Activated CD8-positive, alpha-beta memory T cell treated with anti-CD3 and anti-CD28 coated beads, Interleukin-2, amount 10 ng/mL, durations not matched to agents 7 days and 5 days (primary cell): Measurements from ENCODE around the gene FAM149A. TPM values are rescaled to one million over a fixed set of nuclear protein-coding genes. Genes with fewer than 3 reads are reported as not detected.

Experiments
- ATAC-seq: fragments of 150-1000 bp; cut with Tn5 transposase; one replicate; pipeline ENCODE4 v1.10.0; 2021; ENCODE audit warnings: moderate library complexity
- CTCF ChIA-PET: fragments of 350-600 bp; sonication (Branson Sonifier 250); formaldehyde crosslinking; loops from one replicate; lab custom pipeline; 2021; ENCODE audit warnings: antibody characterized with exemption; lab: Charles Lee
- DNase-seq: peaks from one replicate; pipeline ENCODE4 v3.0.0-alpha.2; 2020
- H3K27ac Mint-ChIP-seq: one replicate; pipeline ENCODE4 v1.8.0; 2021; ENCODE audit warnings: mild to moderate bottlenecking, mixed read lengths
- H3K27me3 Mint-ChIP-seq: one replicate; pipeline ENCODE4 v1.8.0; 2021; ENCODE audit warnings: mixed read lengths
- H3K36me3 Mint-ChIP-seq: one replicate; pipeline ENCODE4 v1.8.0; 2021; ENCODE audit warnings: mild to moderate bottlenecking, mixed read lengths
- H3K4me1 Mint-ChIP-seq: one replicate; pipeline ENCODE4 v1.8.0; 2021; ENCODE audit warnings: mixed read lengths
- H3K4me3 Mint-ChIP-seq: one replicate; pipeline ENCODE4 v1.8.0; 2021; ENCODE audit warnings: mild to moderate bottlenecking, moderate library complexity, mixed read lengths
- H3K9me3 Mint-ChIP-seq: one replicate; pipeline ENCODE4 v1.8.0; 2022; ENCODE audit warnings: low read depth, mixed read lengths
- total RNA-seq, 2 experiments: library from RNA; stranded (reverse); gene quantifications; one replicate each; pipeline ENCODE4 v1.2.3, GENCODE V29; 2021

The FAM149A gene
- total RNA-seq, 2 experiments from 2014 or later = 1.2 TPM

GRCh38 chr4:186188107-186188506, 83.6 kb downstream of the FAM149A start:
- no peaks in the 10 kb centered on the region for H3K36me3 Mint-ChIP-seq
- no peak overlapping the region for H3K4me3 Mint-ChIP-seq
- DNase-seq (no peak), ATAC-seq (no peak)
- H3K27me3 Mint-ChIP-seq = peaks cover 21% of the 10 kb centered on the region
- H3K9me3 Mint-ChIP-seq = no peaks in the 10 kb centered on the region
- H3K27ac Mint-ChIP-seq = no peak overlapping the region
- H3K4me1 Mint-ChIP-seq = peaks cover 22% of the 10 kb centered on the region
- CTCF ChIA-PET = no interaction called here

GRCh38 chr4:186189656-186190055, 85.2 kb downstream of the FAM149A start:
- H3K9me3 Mint-ChIP-seq = no peaks in the 10 kb centered on the region
- no peaks in the 10 kb centered on the region for H3K36me3 Mint-ChIP-seq
- peak overlapping the region; percentile 84 for H3K4me3 Mint-ChIP-seq
- H3K4me1 Mint-ChIP-seq = peaks cover 24% of the 10 kb centered on the region
- ATAC-seq (no peak), DNase-seq (no peak)
- CTCF ChIA-PET = no interaction called here
- H3K27ac Mint-ChIP-seq = no peak overlapping the region
- H3K27me3 Mint-ChIP-seq = peaks cover 8% of the 10 kb centered on the region

GRCh38 chr4:186190581-186191199, 86.2 kb downstream of the FAM149A start:
- ATAC-seq (peak; percentile 34), DNase-seq (peak; percentile 62)
- Mint-ChIP-seq H3K27me3 (peaks cover 3% of the 10 kb centered on the region), H3K9me3 (no peaks in the 10 kb centered on the region), H3K27ac (peak overlapping the region; percentile 90), H3K36me3 (peaks cover 8% of the 10 kb centered on the region), H3K4me1 (peaks cover 24% of the 10 kb centered on the region), H3K4me3 (peak overlapping the region; percentile 84)
- CTCF ChIA-PET = interaction anchor here (0.8 to 3.2 kb wide), 4 partner anchors 11 to 53 kb away, joined by 3 to 15 read pairs (median 4); no protein-coding TSS in a partner anchor

- Mint-ChIP-seq H3K27me3 (no peaks in the 10 kb centered on the region), H3K4me3 (peak within 1 kb of the TSS; percentile 90), H3K27ac (peak within 1 kb of the TSS; percentile 91), H3K36me3 (peaks cover 13% of the 10 kb centered on the region), H3K4me1 (peaks cover 24% of the 10 kb centered on the region), H3K9me3 (no peaks in the 10 kb centered on the region)
- ATAC-seq (peak; percentile 93), DNase-seq (peak; percentile 91)
- CTCF ChIA-PET = interaction anchor here (0.8 to 3.2 kb wide), 7 partner anchors 10 to 123 kb away, joined by 3 to 15 read pairs (median 3); no protein-coding TSS in a partner anchor
Measured at GRCh38 chr4:186191200-186192065, 86.9 kb downstream of the FAM149A start, which contains the start of gene CYP4V2. Gene CYP4V2 (plus strand): TSS chr4:186191567. CDS start chr4:186191824, 257 bp downstream.

GRCh38 chr4:186192066-186192612, 87.6 kb downstream of the FAM149A start:
- no peaks in the 10 kb centered on the region for H3K27me3 Mint-ChIP-seq
- peak; percentile 61 for DNase-seq
- no peak for ATAC-seq
- CTCF ChIA-PET = interaction anchor here (1.1 to 3.2 kb wide), 5 partner anchors 10 to 124 kb away, joined by 3 to 15 read pairs (median 4); no protein-coding TSS in a partner anchor
- H3K4me1 Mint-ChIP-seq = peaks cover 24% of the 10 kb centered on the region
- peaks cover 16% of the 10 kb centered on the region for H3K36me3 Mint-ChIP-seq
- H3K4me3 Mint-ChIP-seq = peak overlapping the region; percentile 90
- peak overlapping the region; percentile 91 for H3K27ac Mint-ChIP-seq
- H3K9me3 Mint-ChIP-seq = no peaks in the 10 kb centered on the region

GRCh38 chr4:186193851-186194250, 89.3 kb downstream of the FAM149A start:
- CTCF ChIA-PET = interaction anchor here (3.2 kb wide), 1 partner anchor 8 kb away, joined by 15 read pairs; no protein-coding TSS in a partner anchor

GRCh38 chr4:186196063-186196462, 91.6 kb downstream of the FAM149A start:
- H3K27ac Mint-ChIP-seq = no peak overlapping the region
- peaks cover 12% of the 10 kb centered on the region for H3K4me1 Mint-ChIP-seq
- H3K36me3 Mint-ChIP-seq = peaks cover 16% of the 10 kb centered on the region
- no peak for DNase-seq
- CTCF ChIA-PET = no interaction called here
- H3K27me3 Mint-ChIP-seq = no peaks in the 10 kb centered on the region
- H3K9me3 Mint-ChIP-seq = no peaks in the 10 kb centered on the region
- H3K4me3 Mint-ChIP-seq = no peak overlapping the region
- no peak for ATAC-seq

More at GRCh38 chr4:186193851-186194250, 89.3 kb downstream of the FAM149A start:
- DNase-seq = no peak
- Mint-ChIP-seq H3K4me1 (peaks cover 24% of the 10 kb centered on the region), H3K27ac (no peak overlapping the region), H3K4me3 (no peak overlapping the region), H3K27me3 (no peaks in the 10 kb centered on the region), H3K9me3 (no peaks in the 10 kb centered on the region), H3K36me3 (peaks cover 16% of the 10 kb centered on the region)
- ATAC-seq = no peak

GRCh38 chr4:186200516-186200915, 96.0 kb downstream of the FAM149A start:
- Mint-ChIP-seq H3K4me3 (no peak overlapping the region), H3K4me1 (peaks cover 4% of the 10 kb centered on the region), H3K27me3 (no peaks in the 10 kb centered on the region), H3K36me3 (peaks cover 16% of the 10 kb centered on the region), H3K9me3 (no peaks in the 10 kb centered on the region), H3K27ac (no peak overlapping the region)
- CTCF ChIA-PET = no interaction called here
- ATAC-seq (no peak), DNase-seq (no peak)

- CTCF ChIA-PET = interaction anchor here (1.2 to 2.1 kb wide), 2 partner anchors 9 to 134 kb away, joined by 5 to 15 read pairs; partner anchors contain the start of gene CYP4V2
- DNase-seq (no peak), ATAC-seq (no peak)
- Mint-ChIP-seq H3K4me3 (no peak overlapping the region), H3K27me3 (no peaks in the 10 kb centered on the region), H3K4me1 (peaks cover 4% of the 10 kb centered on the region), H3K27ac (no peak overlapping the region), H3K36me3 (peaks cover 12% of the 10 kb centered on the region), H3K9me3 (no peaks in the 10 kb centered on the region)
Measured at GRCh38 chr4:186201010-186201409, 96.5 kb downstream of the FAM149A start.

- Mint-ChIP-seq H3K27me3 (no peaks in the 10 kb centered on the region), H3K4me3 (no peak overlapping the region), H3K9me3 (no peaks in the 10 kb centered on the region), H3K4me1 (peaks cover 4% of the 10 kb centered on the region), H3K36me3 (peaks cover 8% of the 10 kb centered on the region), H3K27ac (no peak overlapping the region)
- CTCF ChIA-PET = interaction anchor here (1.2 to 2.1 kb wide), 2 partner anchors 10 to 134 kb away, joined by 5 to 15 read pairs; partner anchors contain the start of gene CYP4V2
- ATAC-seq (peak; percentile 90), DNase-seq (peak; percentile 66)
Measured at GRCh38 chr4:186201535-186202230, 97.2 kb downstream of the FAM149A start.

- DNase-seq = no peak
- no peak for ATAC-seq
- Mint-ChIP-seq H3K27me3 (no peaks in the 10 kb centered on the region), H3K9me3 (no peaks in the 10 kb centered on the region), H3K4me1 (peaks cover 4% of the 10 kb centered on the region), H3K27ac (no peak overlapping the region), H3K4me3 (no peak overlapping the region), H3K36me3 (peaks cover 6% of the 10 kb centered on the region)
- CTCF ChIA-PET = interaction anchor here (1.2 to 2.1 kb wide), 2 partner anchors 11 to 135 kb away, joined by 5 to 15 read pairs; partner anchors contain the start of gene CYP4V2
Measured at GRCh38 chr4:186202490-186203140, 98.1 kb downstream of the FAM149A start.

GRCh38 chr4:186203406-186203805, 98.9 kb downstream of the FAM149A start:
- H3K4me1 Mint-ChIP-seq = peaks cover 4% of the 10 kb centered on the region
- ATAC-seq (no peak), DNase-seq (no peak)
- peaks cover 9% of the 10 kb centered on the region for H3K36me3 Mint-ChIP-seq
- H3K4me3 Mint-ChIP-seq = no peak overlapping the region
- H3K9me3 Mint-ChIP-seq = no peaks in the 10 kb centered on the region
- CTCF ChIA-PET = interaction anchor here (1.5 kb wide), 1 partner anchor 12 kb away, joined by 5 read pairs; the partner anchor contains the start of gene CYP4V2
- peak overlapping the region; percentile 13 for H3K27ac Mint-ChIP-seq
- no peaks in the 10 kb centered on the region for H3K27me3 Mint-ChIP-seq
